ENCODE measurements around the gene TAS2R13. TPM values are rescaled to one million over a fixed set of nuclear protein-coding genes. Genes with fewer than 3 reads are reported as not detected.

Gene TAS2R13
- 7.1 TPM for total RNA-seq

GRCh38 chr12:10909462-10909861 lies at the start of gene TAS2R13:
Gene TAS2R13 (minus strand): TSS chr12:10909562. CDS start chr12:10909298, 264 bp downstream.
- Histone ChIP-seq H3K4me3 (no peak within 1 kb of the TSS), H3K9me3 (peaks cover 3% of the 10 kb centered on the region), H3K27me3 (no peaks in the 10 kb centered on the region), H3K4me1 (no peaks in the 10 kb centered on the region), H3K36me3 (no peaks in the 10 kb centered on the region), H3K27ac (no peak within 1 kb of the TSS)
- DNase-seq (ENCODE audit: extremely low spot score in 2 of 2): no peak
- no peak for TF ChIP-seq POLR2AphosphoS5 (IDR thresholded peaks at IDR 0.05; ENCODE audit: insufficient read depth in 1 of 2, low read depth in 1 of 2)
- no peak for TF ChIP-seq POLR2A (IDR thresholded peaks at IDR 0.05)
- no peak for TF ChIP-seq CTCF (IDR thresholded peaks at IDR 0.05)
- intact Hi-C loops (cut with DNase I): no loop called here

- no peak overlapping the region for H3K27ac ChIP-seq
- TF ChIP-seq POLR2AphosphoS5 (IDR thresholded peaks at IDR 0.05; ENCODE audit: insufficient read depth in 1 of 2, low read depth in 1 of 2) (no peak), CTCF (IDR thresholded peaks at IDR 0.05) (no peak), POLR2A (IDR thresholded peaks at IDR 0.05) (no peak)
- H3K36me3 ChIP-seq: no peaks in the 10 kb centered on the region
- no peaks in the 10 kb centered on the region for H3K4me1 ChIP-seq
- no peak overlapping the region for H3K4me3 ChIP-seq
- intact Hi-C loops (cut with DNase I): no loop called here
- no peaks in the 10 kb centered on the region for H3K9me3 ChIP-seq
- H3K27me3 ChIP-seq: no peaks in the 10 kb centered on the region
- no peak for DNase-seq (ENCODE audit: extremely low spot score in 2 of 2)
These were observed 48.4 kb upstream of the TAS2R13 start for GRCh38 chr12:10957741-10958140.

- DNase-seq (ENCODE audit: extremely low spot score in 2 of 2): no peak
- Histone ChIP-seq H3K36me3 (no peaks in the 10 kb centered on the region), H3K4me1 (no peaks in the 10 kb centered on the region), H3K9me3 (no peaks in the 10 kb centered on the region), H3K4me3 (no peak overlapping the region), H3K27me3 (no peaks in the 10 kb centered on the region), H3K27ac (no peak overlapping the region)
- no peak for TF ChIP-seq POLR2AphosphoS5 (IDR thresholded peaks at IDR 0.05; ENCODE audit: insufficient read depth in 1 of 2, low read depth in 1 of 2)
- TF ChIP-seq POLR2A (IDR thresholded peaks at IDR 0.05): no peak
- TF ChIP-seq CTCF (IDR thresholded peaks at IDR 0.05): no peak
- intact Hi-C loops (cut with DNase I): no loop called here
These were observed 46.7 kb upstream of the TAS2R13 start for GRCh38 chr12:10956085-10956484.

- no peak for DNase-seq (ENCODE audit: extremely low spot score in 2 of 2)
- no peak for TF ChIP-seq POLR2AphosphoS5 (IDR thresholded peaks at IDR 0.05; ENCODE audit: insufficient read depth in 1 of 2, low read depth in 1 of 2)
- no peak for TF ChIP-seq CTCF (IDR thresholded peaks at IDR 0.05)
- no peak for TF ChIP-seq POLR2A (IDR thresholded peaks at IDR 0.05)
- H3K4me3 ChIP-seq: no peak overlapping the region
- H3K4me1 ChIP-seq: no peaks in the 10 kb centered on the region
- intact Hi-C loops (cut with DNase I): no loop called here
- H3K27me3 ChIP-seq: no peaks in the 10 kb centered on the region
- H3K36me3 ChIP-seq: no peaks in the 10 kb centered on the region
- H3K9me3 ChIP-seq: no peaks in the 10 kb centered on the region
- no peak overlapping the region for H3K27ac ChIP-seq
These were observed 43.3 kb upstream of the TAS2R13 start for GRCh38 chr12:10952645-10953044.

GRCh38 chr12:10943167-10943566 lies 33.8 kb upstream of the TAS2R13 start:
- intact Hi-C loops (cut with DNase I): no loop called here
- no peak for DNase-seq (ENCODE audit: extremely low spot score in 2 of 2)
- H3K9me3 ChIP-seq: no peaks in the 10 kb centered on the region
- H3K27me3 ChIP-seq: no peaks in the 10 kb centered on the region
- no peak overlapping the region for H3K4me3 ChIP-seq
- TF ChIP-seq POLR2AphosphoS5 (IDR thresholded peaks at IDR 0.05; ENCODE audit: insufficient read depth in 1 of 2, low read depth in 1 of 2) (no peak), POLR2A (IDR thresholded peaks at IDR 0.05) (no peak), CTCF (IDR thresholded peaks at IDR 0.05) (no peak)
- H3K36me3 ChIP-seq: no peaks in the 10 kb centered on the region
- H3K27ac ChIP-seq: no peak overlapping the region
- no peaks in the 10 kb centered on the region for H3K4me1 ChIP-seq
